GM18861 (cell line): Measurements from ENCODE around the gene CGNL1.

Experiments used
- ATAC-seq: cut with Tn5 transposase; IDR thresholded peaks from one replicate; pipeline ENCODE4 v1.9.1; 2021; ENCODE audit not compliant: unreplicated experiment

The CGNL1 gene

GRCh38 chr15:57384024-57384423 lies 7.7 kb downstream of the CGNL1 start:
- no peak for ATAC-seq

- no peak for ATAC-seq
These were observed 8.5 kb downstream of the CGNL1 start for GRCh38 chr15:57384816-57385215.

GRCh38 chr15:57385923-57386390 lies 9.7 kb downstream of the CGNL1 start:
- ATAC-seq, result no peak

GRCh38 chr15:57386976-57387375 lies 10.7 kb downstream of the CGNL1 start:
- ATAC-seq, result no peak

GRCh38 chr15:57387564-57388076 lies 11.3 kb downstream of the CGNL1 start:
- no peak for ATAC-seq

GRCh38 chr15:57388464-57388863 lies 12.2 kb downstream of the CGNL1 start:
- ATAC-seq, result no peak

- ATAC-seq, result no peak
These were observed 13.7 kb downstream of the CGNL1 start for GRCh38 chr15:57389991-57390390.

- no peak for ATAC-seq
These were observed 14.3 kb downstream of the CGNL1 start for GRCh38 chr15:57390583-57390982.

- no peak for ATAC-seq
These were observed 15.2 kb downstream of the CGNL1 start for GRCh38 chr15:57391537-57391936.

GRCh38 chr15:57393061-57393460 lies 16.8 kb downstream of the CGNL1 start:
- no peak for ATAC-seq

- ATAC-seq, result no peak
These were observed 19.0 kb downstream of the CGNL1 start for GRCh38 chr15:57395292-57395691.

GRCh38 chr15:57398336-57398735 lies 22.0 kb downstream of the CGNL1 start:
- ATAC-seq, result no peak

- no peak for ATAC-seq
These were observed 25.2 kb downstream of the CGNL1 start for GRCh38 chr15:57401546-57401945.

GRCh38 chr15:57403017-57403416 lies 26.7 kb downstream of the CGNL1 start:
- ATAC-seq, result no peak

GRCh38 chr15:57403566-57404325 lies 27.4 kb downstream of the CGNL1 start:
- no peak for ATAC-seq

GRCh38 chr15:57405133-57405532 lies 28.8 kb downstream of the CGNL1 start:
- ATAC-seq, result no peak

GRCh38 chr15:57406062-57406772 lies 29.9 kb downstream of the CGNL1 start:
- ATAC-seq, result no peak

- no peak for ATAC-seq
These were observed 34.1 kb downstream of the CGNL1 start for GRCh38 chr15:57410373-57410772.

- ATAC-seq, result no peak
These were observed 35.9 kb downstream of the CGNL1 start for GRCh38 chr15:57411945-57412768.

- no peak for ATAC-seq
These were observed 39.3 kb downstream of the CGNL1 start for GRCh38 chr15:57415602-57416001.

GRCh38 chr15:57418635-57419034 lies 42.3 kb downstream of the CGNL1 start:
- ATAC-seq, result no peak
